IMR-90 (cell line): Measurements from ENCODE around the gene RFC3. TPM values are rescaled to one million over a fixed set of nuclear protein-coding genes. Genes with fewer than 3 reads are reported as not detected.

Experiments
- ATAC-seq: fragments of 200-7000 bp; cut with Tn5 transposase; 2 replicates; pipeline ENCODE4 v1.9.1; 2020; ENCODE audit warnings: low read depth, mild to moderate bottlenecking, moderate library complexity
- BruUV-seq: library from RNA; stranded (reverse); fragments of 400-500 nt; replicated peaks from 2 replicates; lab custom pipeline; 2021; lab: Mats Ljungman, UMichigan
- CTCF ChIA-PET: fragments of 300-600 bp; formaldehyde crosslinking; extraction: SDS; loops from one replicate; lab custom pipeline; 2021; ENCODE audit warnings: antibody characterized with exemption; lab: Yijun Ruan, JAX
- POLR2A ChIA-PET: fragments of 300-600 bp; sonication (Branson Sonifier 250); formaldehyde crosslinking; loops from one replicate; lab custom pipeline; 2022; ENCODE audit warnings: antibody characterized with exemption; ENCODE audit not compliant: unreplicated experiment; lab: Charles Lee
- DNase-seq: peaks from one replicate; pipeline ENCODE4 v3.0.0; 2013
- H2AFZ ChIP-seq: replicated peaks from 2 replicates; pipeline ENCODE3; 2013; ENCODE audit warnings: low read length, mild to moderate bottlenecking; ENCODE audit not compliant: poor library complexity
- H2AK5ac ChIP-seq: 2 replicates; pipeline ENCODE4 v1.6.1; 2013; ENCODE audit warnings: low read depth, low read length, inconsistent platforms
- H2AK9ac ChIP-seq: replicated peaks from 2 replicates; pipeline ENCODE3; 2013; ENCODE audit warnings: mild to moderate bottlenecking, low read depth, low read length, moderate library complexity; ENCODE audit not compliant: poor library complexity
- H2BK120ac ChIP-seq: 2 replicates; pipeline ENCODE4 v1.6.1; 2013; ENCODE audit warnings: low read depth, low read length, inconsistent platforms
- H2BK15ac ChIP-seq: 3 replicates; pipeline ENCODE4 v1.6.1; 2013; ENCODE audit warnings: low read depth, low read length, inconsistent platforms
- H2BK20ac ChIP-seq: 2 replicates; pipeline ENCODE4 v1.6.1; 2013; ENCODE audit warnings: low read depth, mild to moderate bottlenecking, inconsistent platforms, low read length, moderate library complexity
- H2BK5ac ChIP-seq: 2 replicates; pipeline ENCODE4 v1.6.1; 2013; ENCODE audit warnings: mild to moderate bottlenecking, low read depth, low read length, inconsistent platforms; ENCODE audit not compliant: poor library complexity, severe bottlenecking
- H3K14ac ChIP-seq: replicated peaks from 2 replicates; pipeline ENCODE4 v1.6.1; 2013; ENCODE audit warnings: low read depth, low read length, inconsistent platforms
- H3K18ac ChIP-seq: 2 replicates; pipeline ENCODE4 v1.6.1; 2013; ENCODE audit warnings: low read depth, low read length, control low read depth
- H3K23ac ChIP-seq: 2 replicates; pipeline ENCODE4 v1.6.1; 2013; ENCODE audit warnings: low read depth, low read length, inconsistent platforms
- H3K27ac ChIP-seq: 2 replicates; pipeline ENCODE4 v1.5.1; 2013; ENCODE audit warnings: mild to moderate bottlenecking, control low read depth, low read length; ENCODE audit not compliant: insufficient read depth
- H3K27me3 ChIP-seq: 2 replicates; pipeline ENCODE4 v1.6.1; 2013; ENCODE audit warnings: low read length; ENCODE audit not compliant: control insufficient read depth, insufficient read depth
- H3K36me3 ChIP-seq: 2 replicates; pipeline ENCODE4 v1.6.1; 2013; ENCODE audit warnings: low read length, mixed read lengths; ENCODE audit not compliant: control insufficient read depth, insufficient read depth
- H3K4ac ChIP-seq: 2 replicates; pipeline ENCODE4 v1.6.1; 2013; ENCODE audit warnings: low read depth, low read length, inconsistent platforms
- H3K4me1 ChIP-seq: 2 replicates; pipeline ENCODE4 v1.6.1; 2013; ENCODE audit warnings: low read length, mixed read lengths; ENCODE audit not compliant: control insufficient read depth, insufficient read depth
- H3K4me2 ChIP-seq: 2 replicates; pipeline ENCODE4 v1.6.1; 2013; ENCODE audit warnings: low read depth, mild to moderate bottlenecking, control low read depth, low read length, moderate library complexity
- H3K4me3 ChIP-seq: 2 replicates; pipeline ENCODE4 v1.5.1; 2013; ENCODE audit warnings: low read depth, mild to moderate bottlenecking, control low read depth, low read length, moderate library complexity; ENCODE audit not compliant: insufficient read depth
- H3K56ac ChIP-seq: 2 replicates; pipeline ENCODE4 v1.6.1; 2013; ENCODE audit warnings: low read length, inconsistent platforms; ENCODE audit not compliant: insufficient read depth; ENCODE audit errors: extremely low read depth
- H3K79me1 ChIP-seq, 2 experiments: 2 replicates each; pipeline ENCODE4 v1.6.1; 2013; ENCODE audit warnings: low read length in 2 of 2, inconsistent platforms in 1 of 2, low read depth in 1 of 2
- H3K9ac ChIP-seq: 2 replicates; pipeline ENCODE4 v1.6.1; 2013; ENCODE audit warnings: low read depth, low read length, control low read depth
- H3K9me1 ChIP-seq: 2 replicates; pipeline ENCODE4 v1.6.1; 2013; ENCODE audit warnings: low read length, inconsistent platforms; ENCODE audit not compliant: insufficient read depth
- H3K9me3 ChIP-seq: 2 replicates; pipeline ENCODE4 v1.6.1; 2013; ENCODE audit warnings: low read length; ENCODE audit not compliant: control insufficient read depth, insufficient read depth
- H4K20me1 ChIP-seq: 2 replicates; pipeline ENCODE4 v1.6.1; 2013; ENCODE audit warnings: low read length, inconsistent platforms; ENCODE audit not compliant: insufficient read depth
- H4K5ac ChIP-seq: 2 replicates; pipeline ENCODE4 v1.6.1; 2013; ENCODE audit warnings: mild to moderate bottlenecking, low read depth, low read length, control low read depth
- H4K8ac ChIP-seq, 2 experiments: 2 replicates each; pipeline ENCODE4 v1.6.1; 2013; ENCODE audit warnings: low read depth in 2 of 2, low read length in 2 of 2, control low read depth in 1 of 2, inconsistent platforms in 1 of 2
- H4K91ac ChIP-seq: 2 replicates; pipeline ENCODE4 v1.6.1; 2013; ENCODE audit warnings: low read depth, low read length, inconsistent platforms; ENCODE audit not compliant: insufficient read depth
- BHLHE40 ChIP-seq: fragments of 150-350 bp; IDR thresholded peaks from 2 replicates; pipeline ENCODE4 v1.6.1; 2016; ENCODE audit warnings: mild to moderate bottlenecking, low read depth, low read length
- CEBPB ChIP-seq: IDR thresholded peaks from 2 replicates; pipeline ENCODE4 v1.6.1; 2012; ENCODE audit warnings: low read depth, low read length, improper control_type of control experiment
- CHD1 ChIP-seq: IDR thresholded peaks from 2 replicates; pipeline ENCODE4 v1.6.1; 2012; ENCODE audit warnings: low read depth, low read length, improper control_type of control experiment
- CTCF ChIP-seq: conservative IDR thresholded peaks from 2 replicates; pipeline ENCODE4 v1.5.1; 2012; ENCODE audit warnings: mild to moderate bottlenecking, low read depth, low read length, improper control_type of control experiment
- ELK1 ChIP-seq: fragments of 150-350 bp; IDR thresholded peaks from 2 replicates; pipeline ENCODE4 v1.6.1; 2016; ENCODE audit warnings: low read depth, mild to moderate bottlenecking, low read length, moderate library complexity, borderline replicate concordance
- FOS ChIP-seq: fragments of 150-350 bp; IDR thresholded peaks from 2 replicates; pipeline ENCODE4 v1.6.1; 2016; ENCODE audit warnings: low read depth, low read length
- MAFK ChIP-seq: IDR thresholded peaks from 2 replicates; pipeline ENCODE4 v1.6.1; 2012; ENCODE audit warnings: low read depth, low read length, improper control_type of control experiment
- MAZ ChIP-seq: IDR thresholded peaks from 2 replicates; pipeline ENCODE4 v1.6.1; 2012; ENCODE audit warnings: low read depth, mild to moderate bottlenecking, low read length, improper control_type of control experiment, moderate library complexity, borderline replicate concordance
- MXI1 ChIP-seq: IDR thresholded peaks from 2 replicates; pipeline ENCODE4 v1.6.1; 2012; ENCODE audit warnings: low read depth, mild to moderate bottlenecking, low read length, moderate library complexity, borderline replicate concordance
- NFE2L2 ChIP-seq: fragments of 150-350 bp; IDR thresholded peaks from 2 replicates; pipeline ENCODE4 v1.6.1; 2016; ENCODE audit warnings: low read depth, mild to moderate bottlenecking, low read length
- POLR2A ChIP-seq: IDR thresholded peaks from 2 replicates; pipeline ENCODE4 v1.6.1; 2012; ENCODE audit warnings: mild to moderate bottlenecking, low read depth, low read length
- RAD21 ChIP-seq: IDR thresholded peaks from 2 replicates; pipeline ENCODE4 v1.6.1; 2012; ENCODE audit warnings: low read length, improper control_type of control experiment
- RCOR1 ChIP-seq: IDR thresholded peaks from 2 replicates; pipeline ENCODE4 v1.6.1; 2012; ENCODE audit warnings: mild to moderate bottlenecking, low read length, improper control_type of control experiment; ENCODE audit not compliant: insufficient replicate concordance
- RFX5 ChIP-seq: IDR thresholded peaks from 2 replicates; pipeline ENCODE4 v1.8.0; 2012; ENCODE audit warnings: low read depth, mild to moderate bottlenecking, low read length, moderate library complexity
- SMC3 ChIP-seq: fragments of 150-350 bp; IDR thresholded peaks from 2 replicates; pipeline ENCODE4 v1.6.1; 2016; ENCODE audit warnings: low read depth, mild to moderate bottlenecking, antibody characterized with exemption, low read length, moderate library complexity
- dilution Hi-C: fragments of 300-500 bp; cut with HindIII; formaldehyde crosslinking; loops from one replicate; pipeline ENCODE4 v1.14.3; 2018; ENCODE audit warnings: low sequenced_read_pairs; ENCODE audit not compliant: unreplicated experiment
- in situ Hi-C: fragments of 300-500 bp; cut with MboI; formaldehyde crosslinking; loops from 3 replicates; pipeline ENCODE4 v1.14.3; 2019; ENCODE audit warnings: low sequenced_read_pairs, inconsistent platforms, mixed read lengths
- intact Hi-C: fragments of 100-400 bp; cut with micrococcal nuclease; formaldehyde crosslinking; loops from 2 replicates; pipeline ENCODE4 v1.10.0; 2022
- polyA plus RNA-seq, 3 experiments: library from polyadenylated mRNA; depleted of rRNA; stranded (reverse); fragments of >200 nt; gene quantifications; 2 replicates each; pipeline ENCODE4 v1.2.3, GENCODE V29; 2012; ENCODE audit warnings: low replicate concordance in 1 of 3
- total RNA-seq: library from RNA; depleted of rRNA; stranded (reverse); fragments of >200 nt; gene quantifications from 2 replicates; pipeline ENCODE4 v1.2.3, GENCODE V29; 2012
- TF ChIP-seq, protein P1 (sequence below): fragments of 150-350 bp; IDR thresholded peaks from 2 replicates; pipeline ENCODE4 v1.6.1; 2017; ENCODE audit warnings: mild to moderate bottlenecking, antibody characterized with exemption, low read length, low read depth

RFC3 gene
- total and polyA plus RNA-seq, 2 of the 4 experiments (the other 2 are of a cell fraction): 9.8 to 12.9 TPM

DNA sequence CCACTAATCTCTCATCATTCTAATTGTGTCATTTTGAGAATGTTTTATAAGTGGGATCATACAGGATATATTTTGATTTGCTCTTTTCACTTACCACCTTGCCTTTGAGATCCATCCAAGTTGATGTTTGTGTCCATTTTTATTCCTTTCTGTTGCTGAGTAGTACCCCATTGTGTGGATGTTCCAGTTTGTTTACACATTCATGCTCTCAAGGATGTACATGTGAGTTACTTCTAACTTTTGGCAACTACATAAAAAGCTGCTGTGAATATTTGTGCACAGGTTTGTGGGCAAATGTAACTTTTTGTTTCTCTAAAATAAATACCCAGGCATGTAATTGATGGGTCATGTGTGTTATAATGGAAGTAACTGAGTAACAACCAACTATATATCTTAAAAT lies 64.9 kb downstream of the RFC3 start:
- Histone ChIP-seq H4K8ac (no peak overlapping the region), H3K36me3 (no peaks in the 10 kb centered on the region), H3K4ac (no peak overlapping the region), H3K9me1 (no peaks in the 10 kb centered on the region; the same call in 1 of the 2 replicates), H4K20me1 (no peaks in the 10 kb centered on the region), H3K27me3 (no peaks in the 10 kb centered on the region), H3K27ac (no peak overlapping the region), H3K14ac (no peak overlapping the region), H2AFZ (no peak overlapping the region), H4K91ac (no peak overlapping the region), H3K79me1 (no peaks in the 10 kb centered on the region), H2AK5ac (no peak overlapping the region), H3K56ac (no peak overlapping the region), H3K9me3 (no peaks in the 10 kb centered on the region), H2BK20ac (no peak overlapping the region), H2BK15ac (no peak overlapping the region), H3K4me1 (no peaks in the 10 kb centered on the region), H2AK9ac (no peak overlapping the region), H3K4me3 (no peak overlapping the region), H3K23ac (no peak overlapping the region), H4K5ac (no peak overlapping the region), H3K4me2 (no peak overlapping the region), H3K18ac (no peak overlapping the region), H3K9ac (no peak overlapping the region), H2BK5ac (no peak overlapping the region), H2BK120ac (no peak overlapping the region)
- dilution Hi-C loops: no loop called here
- BruUV-seq: no TSS peak
- TF ChIP-seq BHLHE40 (no peak), RAD21 (no peak), RFX5 (no peak), CEBPB (no peak), SMC3 (no peak), NFE2L2 (no peak), FOS (no peak), ELK1 (no peak), CTCF (no peak), RCOR1 (no peak), MAFK (no peak), POLR2A (no peak), MAZ (no peak), MXI1 (no peak), CHD1 (no peak)
- TF ChIP-seq, protein P1, sequence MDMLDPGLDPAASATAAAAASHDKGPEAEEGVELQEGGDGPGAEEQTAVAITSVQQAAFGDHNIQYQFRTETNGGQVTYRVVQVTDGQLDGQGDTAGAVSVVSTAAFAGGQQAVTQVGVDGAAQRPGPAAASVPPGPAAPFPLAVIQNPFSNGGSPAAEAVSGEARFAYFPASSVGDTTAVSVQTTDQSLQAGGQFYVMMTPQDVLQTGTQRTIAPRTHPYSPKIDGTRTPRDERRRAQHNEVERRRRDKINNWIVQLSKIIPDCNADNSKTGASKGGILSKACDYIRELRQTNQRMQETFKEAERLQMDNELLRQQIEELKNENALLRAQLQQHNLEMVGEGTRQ: no peak
- POLR2A ChIA-PET: no interaction called here
- DNase-seq (no peak), ATAC-seq (no peak)
- in situ Hi-C loops: no loop called here
- intact Hi-C loops: no loop called here
- CTCF ChIA-PET: no interaction called here
